Spinal cord (tissue), 10 donors: Measurements from ENCODE around the gene MET. TPM values are rescaled to one million over a fixed set of nuclear protein-coding genes. Genes with fewer than 3 reads are reported as not detected.
"Not testable (repeated sequence)": the region's sequence is repeated elsewhere in the genome, so short reads cannot be mapped to it uniquely, and the experiment has no call there.

Experiments used
- DNase-seq, 6 donors: peaks; one replicate each; pipeline versions ENCODE4 v3.0.0 to v3.0.0-alpha.2; 2013 to 2015; ENCODE audit warnings: low spot score in 6 of 6, low read depth in 4 of 6
- H3K27ac ChIP-seq: one replicate; pipeline ENCODE4 v1.5.1; 2013; ENCODE audit warnings: low read depth, low read length, control low read depth
- H3K27me3 ChIP-seq: one replicate; pipeline ENCODE4 v1.6.1; 2013; ENCODE audit warnings: low read length; ENCODE audit not compliant: control insufficient read depth, insufficient read depth
- H3K36me3 ChIP-seq: one replicate; pipeline ENCODE4 v1.6.1; 2013; ENCODE audit warnings: low read length; ENCODE audit not compliant: control insufficient read depth, insufficient read depth
- H3K4me1 ChIP-seq: one replicate; pipeline ENCODE4 v1.6.1; 2013; ENCODE audit warnings: low read length; ENCODE audit not compliant: control insufficient read depth, insufficient read depth
- H3K4me3 ChIP-seq: one replicate; pipeline ENCODE4 v1.5.1; 2013; ENCODE audit warnings: low read depth, low read length, control low read depth
- H3K9me3 ChIP-seq: one replicate; pipeline ENCODE4 v1.6.1; 2013; ENCODE audit warnings: low read length; ENCODE audit not compliant: control insufficient read depth, insufficient read depth
- WGBS: methylation state at CpG from one replicate; pipeline ENCODE4 v1.1.5; 2013; ENCODE audit warnings: missing lambda C conversion rate; ENCODE audit not compliant: insufficient coverage; 5-methylcytosine and 5-hydroxymethylcytosine counted together
- polyA plus RNA-seq, 2 donors: library from polyadenylated mRNA; unstranded; fragments of 120-200 nt; gene quantifications; one replicate each; pipeline ENCODE4 v1.2.1, GENCODE V29; 2013; ENCODE audit not compliant: insufficient read length in 2 of 2
- total RNA-seq, 2 donors: library from RNA; depleted of rRNA in 1 of 2; stranded (reverse); fragments of 120-200 nt in 1 of 2; fragments of >200 nt in 1 of 2; gene quantifications; one replicate each; pipeline versions ENCODE4 v1.2.3 to v1.2.4, GENCODE V29; 2013 to 2014
- donor health status: healthy.

Gene MET
- total and polyA plus RNA-seq, 4 donors: 2.4 to 27.8 (median 10.0) TPM

DNA sequence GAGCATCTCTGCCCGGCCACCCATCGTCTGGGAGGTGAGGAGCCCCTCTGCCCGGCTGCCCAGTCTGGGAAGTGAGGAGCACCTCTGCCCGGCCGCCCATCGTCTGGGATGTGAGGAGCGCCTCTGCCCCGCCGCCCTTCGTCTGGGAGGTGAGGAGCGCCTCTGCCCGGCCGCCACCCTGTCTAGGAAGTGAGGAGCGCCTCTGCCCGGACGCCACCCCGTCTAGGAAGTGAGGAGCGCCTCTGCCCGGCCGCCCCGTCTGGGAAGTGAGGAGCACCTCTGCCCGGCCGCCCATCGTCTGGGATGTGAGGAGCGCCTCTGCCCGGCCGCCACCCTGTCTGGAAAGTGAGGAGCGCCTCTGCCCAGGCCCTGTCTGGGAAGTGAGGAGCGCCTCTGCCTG lies 33.4 kb upstream of the MET start:
- H3K27ac ChIP-seq, DNase-seq, H3K4me1 ChIP-seq, H3K9me3 ChIP-seq, H3K36me3 ChIP-seq, H3K27me3 ChIP-seq, H3K4me3 ChIP-seq: not testable (repeated sequence)
- 98% methylated on average over 29 of the region's 29 CpGs for WGBS

GRCh38 chr7:116641551-116642153 lies 30.3 kb upstream of the MET start:
- no CpG with 5 or more reads among the region's 2 CpGs for WGBS
- no peak overlapping the region for H3K27ac ChIP-seq
- no peaks in the 10 kb centered on the region for H3K9me3 ChIP-seq
- no peaks in the 10 kb centered on the region for H3K36me3 ChIP-seq
- no peaks in the 10 kb centered on the region for H3K4me1 ChIP-seq
- no peak overlapping the region for H3K4me3 ChIP-seq
- no peaks in the 10 kb centered on the region for H3K27me3 ChIP-seq
- no peak for DNase-seq

DNA sequence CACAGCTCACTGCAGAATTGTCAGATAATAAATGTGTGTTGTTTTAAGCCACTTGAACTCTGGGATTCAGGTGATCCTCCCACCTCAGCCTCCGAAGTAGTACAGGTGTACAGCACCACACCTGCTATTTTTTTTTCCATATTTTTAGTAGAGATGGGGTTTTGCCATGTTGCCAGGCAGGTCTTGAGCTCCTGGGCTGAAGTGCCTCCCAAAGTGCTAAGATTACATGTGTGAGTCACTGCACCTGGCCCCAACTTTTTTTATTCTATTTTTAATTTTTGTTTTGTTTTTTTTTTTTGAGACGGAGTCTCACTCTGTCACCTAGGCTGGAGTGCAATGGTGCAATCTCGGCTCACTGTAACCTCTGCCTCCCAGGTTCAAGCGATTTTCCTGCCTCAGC lies 28.8 kb upstream of the MET start:
- H3K4me1 ChIP-seq, H3K36me3 ChIP-seq, DNase-seq, H3K27me3 ChIP-seq, H3K9me3 ChIP-seq, H3K4me3 ChIP-seq, H3K27ac ChIP-seq: not testable (repeated sequence)
- no CpG with 5 or more reads among the region's 4 CpGs for WGBS

DNA sequence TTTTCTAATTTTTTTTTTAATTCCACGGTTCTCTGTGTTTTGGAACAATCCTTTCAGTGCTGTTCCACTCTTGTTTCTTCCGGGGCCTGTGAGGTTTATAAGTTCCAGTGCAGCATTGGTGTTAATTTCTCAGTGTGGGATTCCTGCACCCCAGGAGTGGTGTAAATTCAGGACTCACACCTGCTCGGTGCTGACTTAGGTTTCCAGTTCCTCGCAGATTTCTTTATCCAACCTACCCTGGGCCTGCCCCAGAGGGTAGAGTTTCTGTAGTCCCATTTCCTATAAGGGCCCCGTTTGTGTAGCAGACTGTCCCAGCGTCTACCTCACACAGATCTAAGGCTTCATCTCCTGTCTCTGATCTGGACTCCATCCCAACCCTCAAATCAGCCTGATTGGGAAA lies 27.4 kb upstream of the MET start:
- 54% methylated on average over 3 of the region's 6 CpGs for WGBS
- H3K27me3 ChIP-seq: no peaks in the 10 kb centered on the region
- no peak for DNase-seq
- no peaks in the 10 kb centered on the region for H3K9me3 ChIP-seq
- no peaks in the 10 kb centered on the region for H3K36me3 ChIP-seq
- H3K4me1 ChIP-seq: no peaks in the 10 kb centered on the region
- H3K27ac ChIP-seq: no peak overlapping the region
- no peak overlapping the region for H3K4me3 ChIP-seq

DNA sequence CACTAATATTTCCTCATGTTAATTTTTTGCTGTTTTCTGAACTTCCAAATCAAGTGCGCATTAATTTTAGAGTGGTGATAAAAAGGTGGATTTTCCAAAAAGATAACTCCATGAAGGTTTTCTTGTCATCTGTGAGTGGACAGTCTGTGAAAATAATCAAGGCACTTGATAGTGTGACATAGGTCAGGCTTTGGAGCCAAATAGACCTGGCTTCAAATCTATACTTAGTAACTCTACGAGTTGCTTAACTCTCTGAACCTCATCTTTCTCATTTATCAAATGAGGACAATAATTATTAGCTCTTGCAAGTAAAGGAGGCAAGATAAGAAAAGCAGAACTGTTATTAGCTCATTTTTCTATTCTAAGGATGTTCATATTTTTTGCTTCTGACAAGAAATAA lies 24.7 kb upstream of the MET start:
- Histone ChIP-seq H3K4me3 (no peak overlapping the region), H3K4me1 (no peaks in the 10 kb centered on the region), H3K27me3 (no peaks in the 10 kb centered on the region), H3K36me3 (no peaks in the 10 kb centered on the region), H3K9me3 (no peaks in the 10 kb centered on the region), H3K27ac (no peak overlapping the region)
- DNase-seq: no peak
- WGBS: no CpG with 5 or more reads among the region's 2 CpGs

GRCh38 chr7:116647861-116648260 lies 24.1 kb upstream of the MET start:
- H3K27me3 ChIP-seq: no peaks in the 10 kb centered on the region
- H3K4me1 ChIP-seq: no peaks in the 10 kb centered on the region
- H3K27ac ChIP-seq: no peak overlapping the region
- 84% methylated on average over 2 of the region's 2 CpGs for WGBS
- no peaks in the 10 kb centered on the region for H3K36me3 ChIP-seq
- no peak for DNase-seq
- no peak overlapping the region for H3K4me3 ChIP-seq
- H3K9me3 ChIP-seq: no peaks in the 10 kb centered on the region

DNA sequence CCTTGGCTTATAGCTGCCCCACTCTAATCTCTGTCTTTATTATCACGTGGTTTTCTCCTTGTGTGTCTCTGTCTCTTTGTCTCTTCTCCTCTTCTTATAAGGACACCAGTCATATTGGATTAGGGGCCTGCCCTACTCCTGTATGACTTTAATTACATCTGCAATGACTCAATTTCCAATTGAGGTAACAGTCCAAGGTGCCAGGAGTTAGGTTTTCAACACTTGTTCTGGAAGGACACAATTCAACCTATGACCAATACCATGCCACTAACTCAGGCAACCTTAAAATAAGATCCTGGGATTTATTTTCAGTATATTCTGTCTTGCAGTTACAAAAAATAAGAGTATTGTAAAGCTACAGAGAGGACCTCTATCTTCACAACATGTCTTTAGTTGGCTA lies 21.6 kb upstream of the MET start:
- H3K4me1 ChIP-seq: no peaks in the 10 kb centered on the region
- H3K9me3 ChIP-seq: no peaks in the 10 kb centered on the region
- 100% methylated on average over 1 of the region's 1 CpG for WGBS
- DNase-seq: no peak
- H3K4me3 ChIP-seq: no peak overlapping the region
- no peak overlapping the region for H3K27ac ChIP-seq
- no peaks in the 10 kb centered on the region for H3K27me3 ChIP-seq
- H3K36me3 ChIP-seq: no peaks in the 10 kb centered on the region

DNA sequence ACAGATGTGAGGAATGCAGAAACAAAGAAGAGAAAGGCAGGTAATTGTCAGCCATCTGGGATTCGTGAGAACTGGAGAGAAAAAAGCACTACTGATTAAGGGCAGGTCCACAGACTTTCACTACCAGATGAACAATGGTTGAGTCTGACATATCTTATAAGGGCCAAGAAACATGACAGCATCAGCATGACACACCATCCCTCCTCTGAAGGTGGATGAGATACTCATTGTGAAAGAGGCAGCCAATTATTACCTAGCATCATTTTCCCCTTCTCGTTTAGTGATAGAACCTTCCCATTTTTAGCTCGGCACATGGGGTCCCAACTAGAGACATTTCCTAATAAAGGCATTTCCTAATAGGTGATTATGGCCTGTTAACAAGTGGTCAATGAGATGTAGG lies 19.2 kb upstream of the MET start:
- Histone ChIP-seq H3K27me3 (no peaks in the 10 kb centered on the region), H3K4me3 (no peak overlapping the region), H3K27ac (no peak overlapping the region), H3K4me1 (no peaks in the 10 kb centered on the region), H3K9me3 (no peaks in the 10 kb centered on the region), H3K36me3 (no peaks in the 10 kb centered on the region)
- DNase-seq: no peak
- WGBS: no CpG with 5 or more reads among the region's 3 CpGs

DNA sequence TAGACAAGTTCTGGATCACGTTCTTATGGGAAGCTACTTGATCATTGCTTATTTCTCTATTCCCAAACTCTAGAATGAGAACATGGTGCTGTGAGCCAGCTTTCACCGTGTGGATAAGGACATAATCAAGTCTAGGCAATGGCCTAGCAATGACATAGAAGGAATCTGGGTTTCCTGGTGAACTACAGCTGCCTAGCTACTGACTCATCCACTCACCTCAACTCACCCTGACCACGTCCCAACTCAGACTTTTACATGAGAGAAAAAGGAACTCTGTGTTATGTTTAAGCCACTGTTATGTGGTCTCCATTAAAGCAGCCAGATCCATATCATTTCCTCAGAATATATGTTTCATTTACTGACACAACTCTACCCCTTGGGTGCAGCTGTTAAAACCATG lies 18.8 kb upstream of the MET start:
- DNase-seq: no peak
- no CpG with 5 or more reads among the region's 3 CpGs for WGBS

GRCh38 chr7:116653646-116654045 lies 18.4 kb upstream of the MET start:
- Histone ChIP-seq H3K27me3 (no peaks in the 10 kb centered on the region), H3K9me3 (no peaks in the 10 kb centered on the region), H3K36me3 (no peaks in the 10 kb centered on the region), H3K4me3 (no peak overlapping the region), H3K27ac (no peak overlapping the region), H3K4me1 (no peaks in the 10 kb centered on the region)
- no peak for DNase-seq
- no CpG with 5 or more reads among the region's 2 CpGs for WGBS

More for the DNA sequence above, 18.8 kb upstream of the MET start:
- Histone ChIP-seq H3K4me1 (no peaks in the 10 kb centered on the region), H3K27me3 (no peaks in the 10 kb centered on the region), H3K4me3 (no peak overlapping the region), H3K36me3 (no peaks in the 10 kb centered on the region), H3K27ac (no peak overlapping the region), H3K9me3 (no peaks in the 10 kb centered on the region)
